SU-DHL-6 (cell line): ENCODE results near the gene AMBP.

Experiments
- EZH2phosphoT487 ChIP-seq: fragments of 200-600 bp; sonication (generic), shearing (Covaris generic); conservative IDR thresholded peaks from 2 replicates; pipeline ENCODE4 v1.6.1; 2018; ENCODE audit warnings: mild to moderate bottlenecking, antibody characterized with exemption, low read length, moderate library complexity, mixed read lengths
- TF ChIP-seq, protein P1 (sequence below): fragments of 200-600 bp; sonication (generic); IDR thresholded peaks from one replicate; pipeline ENCODE4 v1.5.1; 2017; ENCODE audit warnings: antibody characterized with exemption, mild to moderate bottlenecking, low read length, moderate library complexity; ENCODE audit not compliant: insufficient read depth, poor library complexity, severe bottlenecking

DNA sequence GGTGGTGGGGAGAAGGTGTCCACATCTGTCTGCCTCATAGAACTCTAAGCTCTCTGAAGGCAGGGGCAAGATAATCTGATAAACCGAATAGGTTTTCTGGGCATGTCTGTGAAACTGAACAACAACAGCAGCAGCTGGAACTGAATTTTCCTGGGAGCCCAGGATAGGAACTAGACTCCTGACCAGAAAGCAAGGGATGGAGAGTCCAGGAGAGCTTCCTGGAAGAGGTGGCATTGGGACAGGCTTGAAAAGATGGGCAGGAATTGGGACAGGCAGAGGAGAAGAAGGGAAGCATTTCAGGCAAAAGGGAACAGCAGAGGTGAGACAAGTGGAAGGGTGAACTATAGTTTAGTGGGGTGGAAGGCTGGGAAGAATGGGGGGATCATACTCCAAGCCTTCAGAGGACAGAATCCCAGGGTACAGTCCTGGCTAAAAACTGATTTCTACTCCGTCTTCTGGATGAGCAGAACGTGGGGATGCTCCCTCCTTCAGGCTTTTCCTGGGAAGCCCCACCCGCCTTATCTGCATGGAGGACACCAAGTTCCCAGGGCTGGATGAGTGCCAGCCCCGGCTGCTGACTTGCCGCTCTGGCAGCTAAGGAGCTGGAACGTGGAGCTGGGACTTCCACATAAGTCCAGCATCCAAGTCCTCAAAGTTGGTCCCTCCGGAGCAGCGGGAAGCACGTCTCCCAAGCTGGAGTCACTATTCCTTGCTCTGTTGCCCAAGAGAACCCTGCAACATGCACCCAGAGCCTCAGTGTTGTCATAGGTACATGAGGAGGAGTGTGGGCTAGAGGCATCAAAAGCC, 34.9 kb upstream of the AMBP start:
- TF ChIP-seq, protein P1, sequence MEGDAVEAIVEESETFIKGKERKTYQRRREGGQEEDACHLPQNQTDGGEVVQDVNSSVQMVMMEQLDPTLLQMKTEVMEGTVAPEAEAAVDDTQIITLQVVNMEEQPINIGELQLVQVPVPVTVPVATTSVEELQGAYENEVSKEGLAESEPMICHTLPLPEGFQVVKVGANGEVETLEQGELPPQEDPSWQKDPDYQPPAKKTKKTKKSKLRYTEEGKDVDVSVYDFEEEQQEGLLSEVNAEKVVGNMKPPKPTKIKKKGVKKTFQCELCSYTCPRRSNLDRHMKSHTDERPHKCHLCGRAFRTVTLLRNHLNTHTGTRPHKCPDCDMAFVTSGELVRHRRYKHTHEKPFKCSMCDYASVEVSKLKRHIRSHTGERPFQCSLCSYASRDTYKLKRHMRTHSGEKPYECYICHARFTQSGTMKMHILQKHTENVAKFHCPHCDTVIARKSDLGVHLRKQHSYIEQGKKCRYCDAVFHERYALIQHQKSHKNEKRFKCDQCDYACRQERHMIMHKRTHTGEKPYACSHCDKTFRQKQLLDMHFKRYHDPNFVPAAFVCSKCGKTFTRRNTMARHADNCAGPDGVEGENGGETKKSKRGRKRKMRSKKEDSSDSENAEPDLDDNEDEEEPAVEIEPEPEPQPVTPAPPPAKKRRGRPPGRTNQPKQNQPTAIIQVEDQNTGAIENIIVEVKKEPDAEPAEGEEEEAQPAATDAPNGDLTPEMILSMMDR = no peak
- no peak for TF ChIP-seq EZH2phosphoT487
